Right ventricle myocardium inferior (tissue), 1 donor: ENCODE data around the gene SLC34A3. TPM values are rescaled to one million over a fixed set of nuclear protein-coding genes. Genes with fewer than 3 reads are reported as not detected.

Source experiments
- ATAC-seq: fragments of 200-7000 bp; cut with Tn5 transposase; one replicate; pipeline ENCODE4 v1.9.1; 2020; ENCODE audit warnings: mild to moderate bottlenecking, moderate library complexity
- DNase-seq: peaks from one replicate; pipeline ENCODE4 v3.0.0; 2021; ENCODE audit errors: missing footprints
- intact Hi-C: fragments of 100-400 bp; cut with DNase I; formaldehyde crosslinking; loops from one replicate; pipeline ENCODE4 v1.11.0; 2022
- long read RNA-seq: library from polyadenylated mRNA; unstranded; transcript quantifications from one replicate; pipeline ENCODE4 v2.0.0, GENCODE V29; 2021
- total RNA-seq: library from RNA; stranded (reverse); fragmentation: NEBNext Ultra II Directional; extraction: Animal tissue kit (Norgen Biotek cat#: 25700); gene quantifications from one replicate; pipeline ENCODE4 v1.2.1, GENCODE V29; 2021
- donor health status: DM: no; HTN: yes; CAD: no; lungs with severe emphysema.

SLC34A3 gene
- total RNA-seq: not detected
- long read RNA-seq, partial matches to known transcripts: 0 of 2 reads
- long read RNA-seq, other reads (novel, unspliced or antisense): 2 of 2 reads

GRCh38 chr9:137230705-137231371 is at the start of gene SLC34A3:
TSS of gene SLC34A3 (plus strand) at chr9:137230901. CDS start at chr9:137231703, 802 bp downstream.
- intact Hi-C loops: no loop called here
- no peak for ATAC-seq
- DNase-seq: no peak

- ATAC-seq (no peak), DNase-seq (no peak)
- intact Hi-C loops: no loop called here
Measured at GRCh38 chr9:137181680-137182079, 49.0 kb upstream of the SLC34A3 start.

GRCh38 chr9:137182836-137183235 is 47.9 kb upstream of the SLC34A3 start:
- intact Hi-C loops: no loop called here

GRCh38 chr9:137183980-137184595 is 46.6 kb upstream of the SLC34A3 start:
- intact Hi-C loops: no loop called here
- ATAC-seq (no peak), DNase-seq (no peak)

More at GRCh38 chr9:137182836-137183235, 47.9 kb upstream of the SLC34A3 start:
- ATAC-seq: no peak
- no peak for DNase-seq

- no peak for DNase-seq
- intact Hi-C loops: loop anchor here (5.0 kb wide), 2 partner anchors 52 to 58 kb away; no protein-coding TSS in a partner anchor
- no peak for ATAC-seq
Measured at GRCh38 chr9:137184881-137185660, 45.6 kb upstream of the SLC34A3 start.

GRCh38 chr9:137185921-137186320 is 44.8 kb upstream of the SLC34A3 start:
- DNase-seq (no peak), ATAC-seq (no peak)
- intact Hi-C loops: loop anchor here (5.0 kb wide), 2 partner anchors 51 to 59 kb away; no protein-coding TSS in a partner anchor

GRCh38 chr9:137186385-137186784 is 44.3 kb upstream of the SLC34A3 start:
- DNase-seq: no peak
- intact Hi-C loops: loop anchor here (5.0 kb wide), 2 partner anchors 51 to 59 kb away; no protein-coding TSS in a partner anchor
- no peak for ATAC-seq

GRCh38 chr9:137187386-137187785 is 43.3 kb upstream of the SLC34A3 start:
- intact Hi-C loops: loop anchor here (5.0 kb wide), 2 partner anchors 50 to 60 kb away; no protein-coding TSS in a partner anchor
- DNase-seq (no peak), ATAC-seq (no peak)

- ATAC-seq: peak; percentile 6
- DNase-seq: no peak
- intact Hi-C loops: loop anchor here (2.0 to 5.0 kb wide), 5 partner anchors 17 to 73 kb away; partner anchors contain the start of genes DPP7, NDOR1, RNF208 and TMEM203
Measured at GRCh38 chr9:137188086-137188489, 42.6 kb upstream of the SLC34A3 start.

- DNase-seq (peak; percentile 97), ATAC-seq (peak; percentile 90)
- intact Hi-C loops: loop anchor here (2.0 to 5.0 kb wide), 5 partner anchors 16 to 74 kb away; partner anchors contain the start of genes DPP7, NDOR1, RNF208 and TMEM203
Measured at GRCh38 chr9:137188490-137189296, 42.0 kb upstream of the SLC34A3 start, which contains the start of the genes ANAPC2 and SSNA1. TSS of gene ANAPC2 (minus strand) at chr9:137188560. CDS start at chr9:137188532, 28 bp downstream. TSS of gene SSNA1 (plus strand) at chr9:137188676. CDS start at chr9:137188727, 51 bp downstream.

- DNase-seq: no peak
- intact Hi-C loops: loop anchor here (2.0 to 5.0 kb wide), 5 partner anchors 15 to 75 kb away; partner anchors contain the start of genes DPP7, NDOR1, RNF208 and TMEM203
- ATAC-seq: no peak
Measured at GRCh38 chr9:137189297-137190295, 41.1 kb upstream of the SLC34A3 start.

GRCh38 chr9:137190315-137190856 is 40.3 kb upstream of the SLC34A3 start:
- no peak for ATAC-seq
- intact Hi-C loops: no loop called here
- DNase-seq: no peak

- ATAC-seq (no peak), DNase-seq (no peak)
- intact Hi-C loops: no loop called here
Measured at GRCh38 chr9:137191245-137191644, 39.5 kb upstream of the SLC34A3 start.

GRCh38 chr9:137191691-137192447 is 38.8 kb upstream of the SLC34A3 start:
- no peak for ATAC-seq
- intact Hi-C loops: no loop called here
- no peak for DNase-seq

GRCh38 chr9:137192448-137192780 is 38.3 kb upstream of the SLC34A3 start:
- no peak for DNase-seq
- intact Hi-C loops: no loop called here
- no peak for ATAC-seq

- DNase-seq (no peak), ATAC-seq (no peak)
- intact Hi-C loops: no loop called here
Measured at GRCh38 chr9:137192859-137193258, 37.8 kb upstream of the SLC34A3 start.
